Hepatocyte (in vitro differentiated cells): Measurements from ENCODE around the gene CALY. TPM values are rescaled to one million over a fixed set of nuclear protein-coding genes. Genes with fewer than 3 reads are reported as not detected.

Experiments
- DNase-seq: peaks from one replicate; pipeline ENCODE4 v3.0.0-alpha.2; 2016; ENCODE audit warnings: low spot score
- H2AFZ ChIP-seq: fragments of 200-600 bp; sonication (generic); 2 replicates; pipeline ENCODE4 v1.6.0; 2016; ENCODE audit warnings: antibody characterized with exemption, mild to moderate bottlenecking
- H3K27ac ChIP-seq: fragments of 200-600 bp; sonication (generic); 2 replicates; pipeline ENCODE4 v1.5.1; 2016; ENCODE audit warnings: mild to moderate bottlenecking
- H3K27me3 ChIP-seq: fragments of 200-600 bp; sonication (generic); 2 replicates; pipeline ENCODE4 v1.6.1; 2016
- H3K36me3 ChIP-seq: fragments of 200-600 bp; sonication (generic); replicated peaks from 2 replicates; pipeline ENCODE4 v1.5.1; 2016; ENCODE audit warnings: low read depth; ENCODE audit not compliant: insufficient read depth
- H3K4me1 ChIP-seq: fragments of 200-600 bp; sonication (generic); 2 replicates; pipeline ENCODE4 v1.5.1; 2016; ENCODE audit warnings: mild to moderate bottlenecking, moderate library complexity; ENCODE audit not compliant: insufficient read depth
- H3K4me2 ChIP-seq: fragments of 200-600 bp; sonication (generic); 2 replicates; pipeline ENCODE4 v1.6.0; 2016
- H3K4me3 ChIP-seq: fragments of 200-600 bp; sonication (generic); 2 replicates; pipeline ENCODE4 v1.5.1; 2016; ENCODE audit warnings: mild to moderate bottlenecking
- H3K79me2 ChIP-seq: fragments of 200-600 bp; sonication (generic); 2 replicates; pipeline ENCODE4 v1.6.0; 2017; ENCODE audit warnings: mild to moderate bottlenecking
- H3K9me2 ChIP-seq: fragments of 200-600 bp; sonication (generic); replicated peaks from 2 replicates; pipeline ENCODE4 v1.6.0; 2017; ENCODE audit warnings: mild to moderate bottlenecking; ENCODE audit not compliant: insufficient read depth
- H3K9me3 ChIP-seq: fragments of 200-600 bp; sonication (generic); 2 replicates; pipeline ENCODE4 v1.5.1; 2016; ENCODE audit warnings: low read depth, mild to moderate bottlenecking
- H4K20me1 ChIP-seq: fragments of 200-600 bp; sonication (generic); 2 replicates; pipeline ENCODE4 v1.6.0; 2016; ENCODE audit warnings: mild to moderate bottlenecking; ENCODE audit not compliant: insufficient read depth, poor library complexity, severe bottlenecking
- CTCF ChIP-seq: fragments of 200-600 bp; sonication (generic); IDR thresholded peaks from 2 replicates; pipeline ENCODE4 v1.5.1; 2016; ENCODE audit warnings: antibody characterized with exemption, mild to moderate bottlenecking; ENCODE audit not compliant: poor library complexity
- EZH2 ChIP-seq: fragments of 200-600 bp; sonication (generic); IDR thresholded peaks from 2 replicates; pipeline ENCODE4 v1.6.1; 2016; ENCODE audit warnings: antibody characterized with exemption, mild to moderate bottlenecking, borderline replicate concordance
- EZH2phosphoT487 ChIP-seq: fragments of 200-600 bp; sonication (generic); IDR thresholded peaks from one replicate; pipeline ENCODE4 v1.6.1; 2018; ENCODE audit warnings: antibody characterized with exemption, mild to moderate bottlenecking, low read depth, moderate library complexity; ENCODE audit not compliant: unreplicated experiment, severe bottlenecking
- WGBS: methylation state at CpG from one replicate; pipeline ENCODE4 v1.1.6; 2016; ENCODE audit warnings: low lambda C conversion rate; ENCODE audit errors: missing lambda C conversion rate; 5-methylcytosine and 5-hydroxymethylcytosine counted together
- polyA plus RNA-seq: library from polyadenylated mRNA; unstranded; fragments of >200 nt; fragmentation: Nextera tagmentation; extraction: Ambion mirVana; gene quantifications from 2 replicates; pipeline ENCODE4 v1.2.1, GENCODE V29; 2016
- total RNA-seq: library from RNA; depleted of rRNA; stranded (reverse); fragments of >200 nt; gene quantifications from 2 replicates; pipeline ENCODE4 v1.2.3, GENCODE V29; 2014

The CALY gene
- total and polyA plus RNA-seq, 2 experiments from 2014 or later: 2.3 to 3.7 TPM

GRCh38 chr10:133295426-133296320, 41.0 kb downstream of the CALY start:
- Histone ChIP-seq H3K9me2 (no peaks in the 10 kb centered on the region), H3K4me1 (no peaks in the 10 kb centered on the region), H4K20me1 (no peaks in the 10 kb centered on the region), H3K27ac (no peak overlapping the region), H3K4me2 (no peak overlapping the region), H3K79me2 (no peaks in the 10 kb centered on the region), H3K36me3 (peaks cover 2% of the 10 kb centered on the region), H3K4me3 (no peak overlapping the region), H3K27me3 (no peaks in the 10 kb centered on the region), H2AFZ (no peak overlapping the region), H3K9me3 (no peaks in the 10 kb centered on the region)
- 96% methylated on average over 42 of the region's 42 CpGs for WGBS
- no peak for TF ChIP-seq EZH2phosphoT487
- no peak for TF ChIP-seq CTCF
- no peak for TF ChIP-seq EZH2
- no peak for DNase-seq

GRCh38 chr10:133294189-133294588, 42.5 kb downstream of the CALY start:
- no peak overlapping the region for H2AFZ ChIP-seq
- peaks cover 2% of the 10 kb centered on the region for H3K36me3 ChIP-seq
- no peaks in the 10 kb centered on the region for H3K9me2 ChIP-seq
- H3K4me3 ChIP-seq: no peak overlapping the region
- no peak overlapping the region for H3K27ac ChIP-seq
- no peak for DNase-seq
- WGBS: 92% methylated on average over 15 of the region's 15 CpGs
- TF ChIP-seq EZH2 (no peak), CTCF (no peak), EZH2phosphoT487 (no peak)
- no peak overlapping the region for H3K4me2 ChIP-seq
- H4K20me1 ChIP-seq: no peaks in the 10 kb centered on the region
- H3K79me2 ChIP-seq: no peaks in the 10 kb centered on the region
- H3K4me1 ChIP-seq: no peaks in the 10 kb centered on the region
- H3K9me3 ChIP-seq: no peaks in the 10 kb centered on the region
- no peaks in the 10 kb centered on the region for H3K27me3 ChIP-seq

- H3K79me2 ChIP-seq: no peaks in the 10 kb centered on the region
- H3K9me2 ChIP-seq: no peaks in the 10 kb centered on the region
- no peak for DNase-seq
- 96% methylated on average over 10 of the region's 10 CpGs for WGBS
- no peak overlapping the region for H3K4me3 ChIP-seq
- no peak overlapping the region for H2AFZ ChIP-seq
- no peaks in the 10 kb centered on the region for H3K9me3 ChIP-seq
- no peaks in the 10 kb centered on the region for H4K20me1 ChIP-seq
- no peak for TF ChIP-seq CTCF
- TF ChIP-seq EZH2: no peak
- TF ChIP-seq EZH2phosphoT487: no peak
- no peaks in the 10 kb centered on the region for H3K27me3 ChIP-seq
- H3K27ac ChIP-seq: no peak overlapping the region
- H3K4me2 ChIP-seq: no peak overlapping the region
- H3K4me1 ChIP-seq: no peaks in the 10 kb centered on the region
- peaks cover 2% of the 10 kb centered on the region for H3K36me3 ChIP-seq
These were observed 42.9 kb downstream of the CALY start for GRCh38 chr10:133293810-133294119.
